Mesendoderm (in vitro differentiated cells): ENCODE data around the gene MFAP1.
"Not testable (repeated sequence)": the region's sequence is repeated elsewhere in the genome, so short reads cannot be mapped to it uniquely, and the experiment has no call there.

Experiments used
- DNase-seq: peaks from one replicate; pipeline ENCODE4 v3.0.0; 2013
- H2AK5ac ChIP-seq: 2 replicates; pipeline ENCODE4 v1.6.1; 2013; ENCODE audit warnings: low read length, inconsistent platforms
- H2BK120ac ChIP-seq: 2 replicates; pipeline ENCODE4 v1.6.1; 2013; ENCODE audit warnings: low read depth, mild to moderate bottlenecking, low read length, moderate library complexity, mixed read lengths
- H2BK15ac ChIP-seq: replicated peaks from 2 replicates; pipeline ENCODE4 v1.6.1; 2013; ENCODE audit warnings: low read depth, mild to moderate bottlenecking, moderate library complexity
- H2BK5ac ChIP-seq: 2 replicates; pipeline ENCODE4 v1.6.1; 2013; ENCODE audit warnings: low read length, inconsistent platforms
- H3K18ac ChIP-seq: 2 replicates; pipeline ENCODE4 v1.6.1; 2013; ENCODE audit warnings: mild to moderate bottlenecking, low read length, mixed read lengths
- H3K23ac ChIP-seq: one replicate; pipeline ENCODE4 v1.6.1; 2013; ENCODE audit warnings: low read length
- H3K27ac ChIP-seq: 2 replicates; pipeline ENCODE4 v1.5.1; 2013; ENCODE audit warnings: low read depth, mild to moderate bottlenecking, inconsistent platforms, low read length, moderate library complexity
- H3K27me3 ChIP-seq: 2 replicates; pipeline ENCODE4 v1.6.1; 2013; ENCODE audit warnings: low read length, control low read depth, mild to moderate bottlenecking, inconsistent platforms; ENCODE audit not compliant: insufficient read depth, poor library complexity
- H3K36me3 ChIP-seq: 2 replicates; pipeline ENCODE4 v1.6.1; 2013; ENCODE audit warnings: low read length, inconsistent platforms; ENCODE audit not compliant: control insufficient read depth, insufficient read depth
- H3K4ac ChIP-seq: one replicate; pipeline ENCODE4 v1.6.1; 2013; ENCODE audit warnings: low read depth, mild to moderate bottlenecking, low read length, moderate library complexity
- H3K4me1 ChIP-seq: 2 replicates; pipeline ENCODE4 v1.6.1; 2013; ENCODE audit warnings: low read depth, low read length, inconsistent platforms; ENCODE audit not compliant: control insufficient read depth
- H3K4me2 ChIP-seq: 2 replicates; pipeline ENCODE4 v1.6.1; 2013; ENCODE audit warnings: low read length
- H3K4me3 ChIP-seq: 2 replicates; pipeline ENCODE4 v1.5.1; 2013; ENCODE audit warnings: mild to moderate bottlenecking, low read length
- H3K56ac ChIP-seq: one replicate; pipeline ENCODE4 v1.6.1; 2013; ENCODE audit warnings: low read length
- H3K79me1 ChIP-seq: 2 replicates; pipeline ENCODE4 v1.6.1; 2013; ENCODE audit warnings: low read length, inconsistent platforms
- H3K79me2 ChIP-seq: 2 replicates; pipeline ENCODE4 v1.6.1; 2013; ENCODE audit warnings: mild to moderate bottlenecking, low read length; ENCODE audit not compliant: control insufficient read depth, insufficient read depth
- H3K9ac ChIP-seq: 2 replicates; pipeline ENCODE4 v1.6.1; 2013; ENCODE audit warnings: low read length, inconsistent platforms
- H4K5ac ChIP-seq: one replicate; pipeline ENCODE4 v1.6.1; 2013; ENCODE audit warnings: low read length
- H4K8ac ChIP-seq: one replicate; pipeline ENCODE4 v1.6.1; 2013; ENCODE audit warnings: low read depth, mild to moderate bottlenecking, control low read depth, low read length, moderate library complexity
- WGBS: extraction: QIAGEN DNeasy Blood & Tissue Kit; methylation state at CpG from one replicate; pipeline ENCODE4 v1.1.7; 2013; ENCODE audit warnings: low lambda C conversion rate, missing lambda C conversion rate; ENCODE audit not compliant: insufficient coverage; ENCODE audit errors: extremely low coverage; 5-methylcytosine and 5-hydroxymethylcytosine counted together

MFAP1 gene

GRCh38 chr15:43845421-43845820 lies 20.9 kb upstream of the MFAP1 start:
- H2AK5ac ChIP-seq = no peak overlapping the region
- no peak overlapping the region for H3K4me3 ChIP-seq
- no peak overlapping the region for H4K8ac ChIP-seq
- no peak overlapping the region for H3K18ac ChIP-seq
- H3K36me3 ChIP-seq = no peaks in the 10 kb centered on the region
- H4K5ac ChIP-seq = no peak overlapping the region
- H3K4me1 ChIP-seq = no peaks in the 10 kb centered on the region
- no peak overlapping the region for H3K23ac ChIP-seq
- H2BK120ac ChIP-seq = no peak overlapping the region
- H3K27ac ChIP-seq = no peak overlapping the region
- no peaks in the 10 kb centered on the region for H3K79me1 ChIP-seq
- H3K27me3 ChIP-seq = no peaks in the 10 kb centered on the region
- no peak overlapping the region for H3K9ac ChIP-seq
- H2BK15ac ChIP-seq = no peak overlapping the region
- no peak overlapping the region for H3K56ac ChIP-seq
- no peak overlapping the region for H2BK5ac ChIP-seq
- H3K79me2 ChIP-seq = no peaks in the 10 kb centered on the region
- DNase-seq = no peak
- no peak overlapping the region for H3K4me2 ChIP-seq
- no peak overlapping the region for H3K4ac ChIP-seq

- H3K56ac ChIP-seq, H3K4ac ChIP-seq, H3K4me3 ChIP-seq, H2AK5ac ChIP-seq, H3K27me3 ChIP-seq, H4K5ac ChIP-seq, H4K8ac ChIP-seq, H2BK15ac ChIP-seq, DNase-seq, H2BK120ac ChIP-seq, H3K79me1 ChIP-seq, H3K4me2 ChIP-seq, H3K23ac ChIP-seq, H3K36me3 ChIP-seq, H3K18ac ChIP-seq, H3K4me1 ChIP-seq, H3K79me2 ChIP-seq, H2BK5ac ChIP-seq, H3K9ac ChIP-seq, H3K27ac ChIP-seq: not testable (repeated sequence)
- no CpG with 5 or more reads among the region's 6 CpGs for WGBS
Observed at GRCh38 chr15:43832485-43832884, 8.0 kb upstream of the MFAP1 start.

DNA sequence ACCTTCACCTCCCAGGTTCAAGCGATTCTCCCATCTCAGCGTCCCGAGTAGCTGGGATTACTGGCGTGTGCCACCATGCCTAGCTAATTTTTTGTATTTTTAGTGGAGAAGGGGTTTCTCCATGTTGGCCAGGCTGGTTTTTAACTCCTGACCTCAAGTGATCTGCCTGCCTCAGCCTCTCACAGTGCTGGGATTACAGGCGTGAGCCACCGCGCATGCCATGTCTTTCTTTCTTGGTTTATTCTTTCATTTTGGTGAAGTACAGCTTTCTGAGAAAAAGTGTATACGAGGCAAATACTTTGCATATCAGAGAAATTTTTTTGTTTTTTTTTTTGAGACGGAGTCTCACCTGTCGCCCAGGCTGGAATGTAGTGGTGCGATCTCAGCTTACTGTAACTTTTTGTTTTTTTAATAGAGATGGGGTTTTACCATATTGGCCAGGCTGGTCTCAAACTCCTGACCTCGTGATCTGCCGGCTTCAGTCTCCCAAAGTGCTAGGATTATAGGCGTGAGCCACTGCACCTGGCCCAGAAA lies 7.1 kb upstream of the MFAP1 start:
- H3K4ac ChIP-seq, DNase-seq, H2BK15ac ChIP-seq, H3K18ac ChIP-seq, H3K56ac ChIP-seq, H4K5ac ChIP-seq, H3K79me2 ChIP-seq, H3K27me3 ChIP-seq, H2AK5ac ChIP-seq, H2BK5ac ChIP-seq, H3K4me2 ChIP-seq, H3K23ac ChIP-seq, H3K27ac ChIP-seq, H4K8ac ChIP-seq, H3K36me3 ChIP-seq, H3K4me3 ChIP-seq, H2BK120ac ChIP-seq, H3K4me1 ChIP-seq, H3K9ac ChIP-seq, H3K79me1 ChIP-seq: not testable (repeated sequence)
- WGBS = no CpG with 5 or more reads among the region's 14 CpGs

DNA sequence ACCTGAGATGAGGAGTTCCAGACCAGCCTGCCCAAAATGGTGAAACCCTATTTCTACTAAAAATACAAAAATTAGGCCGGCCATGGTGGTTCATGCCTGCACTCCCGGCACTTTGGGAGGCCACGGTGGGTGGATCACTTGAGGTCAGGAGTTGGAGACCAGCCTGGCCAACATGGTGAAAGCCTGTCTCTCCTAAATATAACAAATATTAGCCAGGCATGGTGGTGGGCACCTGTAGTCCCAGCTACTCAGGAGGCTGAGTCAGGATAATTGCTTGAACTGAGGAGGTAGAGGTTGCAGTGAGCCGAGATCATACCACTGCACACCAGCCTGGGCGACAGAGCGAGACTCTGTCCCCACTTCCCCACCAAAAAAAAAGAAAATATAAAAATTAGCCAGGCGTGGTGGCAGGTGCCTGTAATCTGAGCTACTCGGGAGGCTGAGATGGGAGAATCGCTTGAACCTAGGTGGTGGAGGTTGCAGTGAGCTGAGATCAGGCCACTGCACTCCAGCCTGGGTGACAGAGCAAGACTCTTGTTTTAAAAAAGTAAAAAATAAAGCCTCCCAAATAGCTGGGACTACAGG lies 6.3 kb upstream of the MFAP1 start:
- not testable (repeated sequence) for H3K27ac ChIP-seq, H3K56ac ChIP-seq, H3K4me2 ChIP-seq, DNase-seq, H3K18ac ChIP-seq, H2BK15ac ChIP-seq, H2AK5ac ChIP-seq, H3K9ac ChIP-seq, H3K23ac ChIP-seq, H3K4me3 ChIP-seq, H3K4ac ChIP-seq, H3K79me2 ChIP-seq, H4K5ac ChIP-seq, H2BK5ac ChIP-seq, H4K8ac ChIP-seq, H3K4me1 ChIP-seq, H3K79me1 ChIP-seq, H3K27me3 ChIP-seq, H2BK120ac ChIP-seq, H3K36me3 ChIP-seq
- no CpG with 5 or more reads among the region's 9 CpGs for whole genome bisulfite sequencing

DNA sequence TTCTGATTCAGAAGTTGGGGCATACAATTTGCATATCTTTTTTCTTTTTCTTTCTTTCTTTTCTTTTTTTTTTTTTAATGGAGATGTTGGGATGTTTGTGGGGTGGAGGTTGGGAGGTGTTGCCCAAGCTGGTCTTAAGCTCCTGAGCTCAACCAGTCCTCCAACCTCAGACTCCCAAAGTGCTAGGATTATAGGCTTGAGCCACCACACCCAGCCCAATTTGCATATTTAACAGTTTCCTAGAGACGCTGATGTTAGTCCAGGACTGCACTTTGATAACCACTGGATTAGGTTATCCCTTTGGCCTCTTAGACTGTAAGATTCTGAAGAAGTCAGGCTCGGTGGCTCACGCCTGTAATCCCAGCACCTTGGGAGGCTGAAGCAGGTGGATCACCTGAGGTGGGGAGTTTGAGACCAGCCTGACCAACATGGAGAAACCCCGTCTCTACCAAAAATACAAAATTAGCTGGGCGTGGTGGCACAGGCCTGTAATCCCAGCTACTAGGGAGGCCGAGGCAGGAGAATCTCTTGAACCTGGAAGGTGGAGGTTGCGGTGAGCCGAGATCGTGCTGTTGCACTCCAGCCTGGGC lies 5.6 kb upstream of the MFAP1 start:
- WGBS = no CpG with 5 or more reads among the region's 9 CpGs
- not testable (repeated sequence) for H3K4ac ChIP-seq, H3K27ac ChIP-seq, H3K4me2 ChIP-seq, H3K36me3 ChIP-seq, H4K8ac ChIP-seq, H3K27me3 ChIP-seq, H3K9ac ChIP-seq, H4K5ac ChIP-seq, H2BK5ac ChIP-seq, H3K79me1 ChIP-seq, H3K4me3 ChIP-seq, H3K23ac ChIP-seq, H3K18ac ChIP-seq, H3K56ac ChIP-seq, H2AK5ac ChIP-seq, H2BK120ac ChIP-seq, H3K79me2 ChIP-seq, H3K4me1 ChIP-seq, DNase-seq, H2BK15ac ChIP-seq
